ENCODE results near the gene RAB20.
A peak's percentile ranks its signal among the peaks of the same experiment; 100 is the strongest.
"Not testable (repeated sequence)": the region's sequence is repeated elsewhere in the genome, so short reads cannot be mapped to it uniquely, and the experiment has no call there.

The RAB20 gene

GRCh38 chr13:110554946-110555345, 6.6 kb downstream of the RAB20 start:
- no peak for DNase-seq (ENCODE audit: low spot score)

- DNase-seq (ENCODE audit: low spot score) = no peak
These were observed 7.2 kb downstream of the RAB20 start for GRCh38 chr13:110554227-110554836.

GRCh38 chr13:110553417-110553816, 8.1 kb downstream of the RAB20 start:
- DNase-seq (ENCODE audit: low spot score) = no peak

GRCh38 chr13:110552767-110553166, 8.8 kb downstream of the RAB20 start:
- no peak for DNase-seq (ENCODE audit: low spot score)

GRCh38 chr13:110551284-110551683, 10.2 kb downstream of the RAB20 start:
- no peak for DNase-seq (ENCODE audit: low spot score)

- no peak for DNase-seq (ENCODE audit: low spot score)
These were observed 11.7 kb downstream of the RAB20 start for GRCh38 chr13:110549795-110550160.

GRCh38 chr13:110548891-110549794, 12.4 kb downstream of the RAB20 start:
- DNase-seq (ENCODE audit: low spot score) = no peak

- peak; percentile 34 for DNase-seq (ENCODE audit: low spot score)
These were observed 14.6 kb downstream of the RAB20 start for GRCh38 chr13:110546926-110547325.

GRCh38 chr13:110546378-110546777, 15.1 kb downstream of the RAB20 start:
- DNase-seq (ENCODE audit: low spot score) = peak; percentile 34

GRCh38 chr13:110542169-110542796, 19.2 kb downstream of the RAB20 start:
- no peak for DNase-seq (ENCODE audit: low spot score)

- no peak for DNase-seq (ENCODE audit: low spot score)
These were observed 20.0 kb downstream of the RAB20 start for GRCh38 chr13:110541526-110541920.

GRCh38 chr13:110540871-110541525, 20.5 kb downstream of the RAB20 start:
- no peak for DNase-seq (ENCODE audit: low spot score)

- DNase-seq (ENCODE audit: low spot score) = no peak
These were observed 21.6 kb downstream of the RAB20 start for GRCh38 chr13:110539894-110540293.

GRCh38 chr13:110538632-110539031, 22.9 kb downstream of the RAB20 start:
- DNase-seq (ENCODE audit: low spot score) = no peak

- no peak for DNase-seq (ENCODE audit: low spot score)
These were observed 25.4 kb downstream of the RAB20 start for GRCh38 chr13:110536006-110536693.

- no peak for DNase-seq (ENCODE audit: low spot score)
These were observed 26.0 kb downstream of the RAB20 start for GRCh38 chr13:110535526-110535925.

- no peak for DNase-seq (ENCODE audit: low spot score)
These were observed 27.5 kb downstream of the RAB20 start for GRCh38 chr13:110533771-110534670.

GRCh38 chr13:110532258-110532657, 29.3 kb downstream of the RAB20 start:
- DNase-seq (ENCODE audit: low spot score) = not testable (repeated sequence)

- no peak for DNase-seq (ENCODE audit: low spot score)
These were observed 29.8 kb downstream of the RAB20 start for GRCh38 chr13:110531671-110532083.

- DNase-seq (ENCODE audit: low spot score) = no peak
These were observed 30.4 kb downstream of the RAB20 start for GRCh38 chr13:110531100-110531499.

Data from RKO (cell line).